ENCODE data around the gene OSM. TPM values are rescaled to one million over a fixed set of nuclear protein-coding genes. Genes with fewer than 3 reads are reported as not detected.

OSM gene
- total and polyA plus RNA-seq, 2 experiments from 2014 or later, result not detected

GRCh38 chr22:30285176-30285845 lies 18.7 kb upstream of the OSM start:
- Mint-ChIP-seq H3K4me3 (no peak overlapping the region), H3K27ac (no peak overlapping the region), H3K27me3 (ENCODE audit: insufficient read depth, low read depth, poor library complexity) (peaks cover 24% of the 10 kb centered on the region), H3K9me3 (no peaks in the 10 kb centered on the region), H3K4me1 (peaks cover 10% of the 10 kb centered on the region; the same call in 2 of the 3 replicates), H3K36me3 (ENCODE audit: low read depth) (no peaks in the 10 kb centered on the region)
- no peaks in the 10 kb centered on the region; the same call in 1 of the 2 replicates for H4K20me1 ChIP-seq (replicated peaks; ENCODE audit: insufficient read depth)
- H3K4me1 ChIP-seq (ENCODE audit: insufficient read depth), result peaks cover 9% of the 10 kb centered on the region; the same call in 1 of the 2 replicates
- H3K79me2 ChIP-seq (replicated peaks; ENCODE audit: insufficient read depth), result no peaks in the 10 kb centered on the region
- H3K4me3 ChIP-seq, result no peak overlapping the region
- H2AFZ ChIP-seq, result no peak overlapping the region
- no peak overlapping the region for H3K4me2 ChIP-seq
- peaks cover 11% of the 10 kb centered on the region for H3F3A ChIP-seq (replicated peaks; ENCODE audit: low read depth)
- ATAC-seq (no peak), DNase-seq (ENCODE audit: low spot score) (no peak)
- peaks cover 7% of the 10 kb centered on the region; the same call in 1 of the 2 replicates for H3K27me3 ChIP-seq (ENCODE audit: insufficient read depth)
- TF ChIP-seq CREB1 (CRISPR knock-in tag; IDR thresholded peaks at IDR 0.05; ENCODE audit: low read depth), result no peak
- no peak for TF ChIP-seq CTCF (conservative IDR thresholded peaks at IDR 0.05; ENCODE audit: low read depth in 2 of 2)
- no peak for TF ChIP-seq EZH2phosphoT487 (IDR thresholded peaks at IDR 0.05; ENCODE audit: unreplicated experiment)
- no peak for TF ChIP-seq EZH2 (IDR thresholded peaks at IDR 0.05; ENCODE audit: low read depth, unreplicated experiment)
- TF ChIP-seq STAT1 (IDR thresholded peaks at IDR 0.05; ENCODE audit: unreplicated experiment), result no peak
- TF ChIP-seq REST (IDR thresholded peaks at IDR 0.05; ENCODE audit: unreplicated experiment), result no peak
- no peak for TF ChIP-seq JUNB (IDR thresholded peaks at IDR 0.05; ENCODE audit: unreplicated experiment)
- TF ChIP-seq ZNF331 (CRISPR knock-in tag; IDR thresholded peaks at IDR 0.05; ENCODE audit: low read depth), result no peak
- TF ChIP-seq POLR2AphosphoS5 (IDR thresholded peaks at IDR 0.05; ENCODE audit: low read depth), result no peak
- no peak for TF ChIP-seq NANOG (IDR thresholded peaks at IDR 0.05; ENCODE audit: borderline replicate concordance)
- TF ChIP-seq ZNF114 (CRISPR knock-in tag; IDR thresholded peaks at IDR 0.05), result no peak
- no peak for TF ChIP-seq ZNF462 (CRISPR knock-in tag; IDR thresholded peaks at IDR 0.05)
- TF ChIP-seq ETS1 (IDR thresholded peaks at IDR 0.05), result no peak
- no peak overlapping the region for H3K27ac ChIP-seq (ENCODE audit: low read depth)
- no peaks in the 10 kb centered on the region for H3K9me2 ChIP-seq (ENCODE audit: insufficient read depth)
- no peaks in the 10 kb centered on the region for H3K36me3 ChIP-seq (ENCODE audit: insufficient read depth)

Data from GM23338 (cell line).